CD4-positive, alpha-beta T cell treated with Interleukin-4 for 4 hours (primary cell): ENCODE data around the gene OSTF1.

Experiments used
- DNase-seq: peaks from one replicate; pipeline ENCODE4 v3.0.0-alpha.2; 2020

OSTF1 gene

DNA sequence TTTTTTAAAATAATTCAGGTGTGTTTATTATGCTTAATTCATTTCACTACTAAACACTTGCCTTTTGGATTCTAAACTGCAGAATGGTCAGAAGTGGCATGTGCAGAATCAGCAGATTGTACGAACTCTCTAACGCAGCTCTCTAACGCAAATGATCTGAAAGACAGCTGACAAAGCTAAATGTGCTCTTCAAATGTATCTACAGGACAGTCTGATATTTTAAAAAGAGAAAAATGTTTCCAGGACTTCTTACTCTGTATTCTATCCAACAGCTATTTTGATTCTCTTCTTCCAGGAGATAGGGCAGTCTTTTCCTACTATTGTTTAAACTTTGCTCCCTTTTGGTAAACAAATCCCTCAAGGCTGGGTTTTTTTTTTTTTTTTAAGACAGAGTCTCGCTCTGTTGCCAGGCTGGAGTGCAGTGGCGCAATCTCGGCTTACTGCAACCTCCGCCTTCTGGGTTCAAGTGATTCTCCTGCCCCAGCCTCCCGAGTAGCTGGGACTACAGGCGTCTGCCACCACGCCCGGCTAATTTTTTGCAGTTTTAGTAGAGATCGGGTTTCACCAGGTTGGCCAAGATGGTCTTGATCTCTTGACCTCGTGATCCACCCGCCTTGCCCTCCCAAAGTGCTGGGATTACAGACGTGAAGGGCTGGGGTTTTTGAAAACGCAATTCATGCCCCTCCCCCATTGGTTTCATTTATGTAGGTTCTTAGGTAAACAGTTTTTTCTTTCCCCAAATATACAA lies 1.6 kb upstream of the OSTF1 start:
- DNase-seq, result no peak

DNA sequence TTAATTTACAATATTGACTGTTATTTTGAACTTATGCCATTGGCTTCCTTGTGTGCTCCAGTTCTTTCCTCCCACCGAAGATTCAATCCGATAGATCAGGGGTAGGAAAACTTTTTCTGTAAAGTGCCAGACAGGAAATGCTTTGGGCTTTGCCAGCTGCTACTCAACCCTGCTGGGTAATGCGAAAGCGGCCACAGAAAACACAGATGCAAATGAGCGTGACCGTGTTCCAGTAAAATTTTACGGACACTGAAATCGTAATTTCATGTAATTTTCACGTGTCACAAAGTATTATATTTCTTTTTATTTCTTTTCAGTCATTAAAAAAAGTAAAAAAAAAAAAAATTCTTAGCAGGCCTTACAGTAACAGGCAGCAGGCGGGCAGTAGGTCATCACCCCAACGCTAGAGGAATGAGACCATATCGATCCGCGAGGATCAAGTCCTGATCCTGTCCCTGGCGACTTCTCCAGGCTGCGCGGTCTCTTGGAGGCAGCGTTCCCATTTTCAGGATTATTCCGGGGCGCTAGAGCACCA lies 958 bp upstream of the OSTF1 start:
- DNase-seq, result peak; percentile 49

- peak; percentile 25 for DNase-seq
Measured at GRCh38 chr9:75088646-75089372, 495 bp downstream of the OSTF1 start.

DNA sequence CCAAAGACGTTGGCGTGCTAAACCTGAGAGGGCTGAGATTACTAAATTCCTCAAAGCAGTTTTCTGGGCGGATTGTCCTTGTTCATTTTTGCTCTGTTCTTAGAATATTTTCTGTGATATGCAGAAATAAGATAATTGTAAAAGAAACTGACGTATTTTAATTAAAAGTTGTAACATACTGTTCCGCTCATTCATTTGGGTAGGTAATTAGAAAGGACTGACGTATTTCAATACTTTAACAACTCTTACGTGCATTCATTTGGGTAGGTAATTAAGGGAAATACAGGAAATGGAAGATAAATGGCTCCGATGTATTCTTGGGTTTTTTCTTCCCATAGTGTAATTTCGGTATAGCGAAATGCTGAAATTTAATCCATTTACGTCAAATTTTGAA lies 1.1 kb downstream of the OSTF1 start:
- no peak for DNase-seq

GRCh38 chr9:75090579-75090978 lies 2.3 kb downstream of the OSTF1 start:
- DNase-seq, result no peak

DNA sequence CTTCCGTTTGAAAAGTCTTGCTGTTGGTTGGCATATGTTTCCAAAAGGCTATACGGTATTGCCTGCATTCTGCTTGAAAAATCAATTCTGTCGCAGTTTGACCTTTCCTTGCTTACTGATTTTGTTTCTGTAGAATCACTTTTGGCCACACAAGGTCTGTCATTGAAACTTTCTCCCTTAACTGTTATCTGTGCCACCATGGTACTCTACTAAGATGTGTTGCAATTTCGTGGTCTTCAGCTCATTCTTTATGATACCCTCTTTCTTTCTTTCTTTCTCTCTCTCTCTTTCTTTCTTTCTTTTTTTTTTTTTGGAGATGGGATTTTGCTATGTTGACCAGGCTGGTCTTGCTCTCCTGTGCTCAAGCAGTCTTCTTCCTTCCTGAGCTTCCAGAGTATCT lies 4.5 kb downstream of the OSTF1 start:
- DNase-seq, result no peak

DNA sequence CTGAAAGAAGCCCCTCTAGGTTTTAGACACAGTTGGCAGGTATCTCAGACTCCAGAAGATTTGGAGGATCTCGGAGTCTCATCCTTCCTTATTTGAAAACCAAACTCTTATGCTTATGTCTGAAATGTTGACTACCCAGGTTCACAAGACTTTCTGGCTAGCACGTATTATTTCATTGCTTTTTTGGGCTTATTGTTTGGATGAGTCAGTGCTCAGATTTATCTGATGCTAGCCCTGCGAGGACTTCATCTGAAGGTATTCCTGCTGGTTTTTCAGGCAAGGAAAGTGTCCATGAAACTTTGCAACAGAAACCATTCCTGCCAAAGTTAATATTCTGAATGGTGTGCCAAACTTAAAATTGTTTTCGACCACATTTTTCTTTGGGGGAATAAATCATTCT lies 8.5 kb downstream of the OSTF1 start:
- DNase-seq, result no peak

GRCh38 chr9:75101004-75101588 lies 12.8 kb downstream of the OSTF1 start:
- no peak for DNase-seq

DNA sequence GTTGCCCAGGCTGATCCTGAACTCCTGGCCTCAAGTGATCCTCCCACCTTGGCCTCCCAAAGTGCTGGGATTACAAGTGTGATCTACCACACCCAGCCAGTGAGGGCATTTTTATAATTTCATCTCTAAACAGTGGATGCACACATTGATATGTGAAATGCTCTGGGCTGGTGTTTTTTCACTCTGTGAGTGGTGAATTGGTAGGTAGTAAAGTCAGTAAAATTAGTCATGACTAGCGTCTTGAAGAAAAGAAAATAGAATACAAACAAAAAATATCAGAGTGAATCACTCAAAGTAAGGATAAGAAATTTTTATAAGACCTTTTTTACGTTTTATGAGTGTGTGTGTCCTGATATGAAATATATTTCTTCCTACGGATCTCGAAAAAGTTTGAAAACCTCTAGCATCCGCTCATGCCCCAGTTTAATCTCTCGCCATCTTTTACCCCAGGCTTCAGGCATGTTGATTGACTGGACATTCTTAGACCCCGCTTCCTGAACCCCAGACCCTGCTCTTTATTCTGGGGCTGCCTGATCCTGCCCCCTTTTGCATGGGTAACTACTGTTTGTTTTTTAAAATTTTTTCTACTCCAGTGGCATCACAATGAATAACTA lies 14.0 kb downstream of the OSTF1 start:
- no peak for DNase-seq

- no peak for DNase-seq
Measured at GRCh38 chr9:75104607-75105006, 16.3 kb downstream of the OSTF1 start.

- DNase-seq, result no peak
Measured at GRCh38 chr9:75105019-75105540, 16.8 kb downstream of the OSTF1 start.

GRCh38 chr9:75105841-75106240 lies 17.5 kb downstream of the OSTF1 start:
- DNase-seq, result no peak

- DNase-seq, result no peak
Measured at GRCh38 chr9:75106857-75107256, 18.5 kb downstream of the OSTF1 start.

DNA sequence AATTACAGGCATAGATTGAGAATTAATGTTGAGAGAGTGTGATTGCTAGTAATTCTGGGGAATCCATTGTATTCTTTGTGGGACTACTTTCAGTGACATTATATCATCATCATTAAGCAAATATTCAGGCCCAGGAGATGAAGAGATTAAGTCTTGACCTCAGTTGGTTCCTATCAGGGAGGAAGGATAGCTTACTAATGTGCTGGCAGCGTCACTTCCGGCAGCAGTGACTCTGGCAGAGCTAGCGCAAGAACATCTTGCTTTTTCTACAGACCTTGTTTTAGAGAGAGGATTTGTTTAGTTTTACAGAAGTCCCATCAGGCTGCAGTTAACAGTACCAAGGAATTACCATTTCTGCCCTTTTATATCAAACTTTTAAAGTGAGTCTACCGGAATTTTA lies 20.3 kb downstream of the OSTF1 start:
- DNase-seq, result peak; percentile 28

DNA sequence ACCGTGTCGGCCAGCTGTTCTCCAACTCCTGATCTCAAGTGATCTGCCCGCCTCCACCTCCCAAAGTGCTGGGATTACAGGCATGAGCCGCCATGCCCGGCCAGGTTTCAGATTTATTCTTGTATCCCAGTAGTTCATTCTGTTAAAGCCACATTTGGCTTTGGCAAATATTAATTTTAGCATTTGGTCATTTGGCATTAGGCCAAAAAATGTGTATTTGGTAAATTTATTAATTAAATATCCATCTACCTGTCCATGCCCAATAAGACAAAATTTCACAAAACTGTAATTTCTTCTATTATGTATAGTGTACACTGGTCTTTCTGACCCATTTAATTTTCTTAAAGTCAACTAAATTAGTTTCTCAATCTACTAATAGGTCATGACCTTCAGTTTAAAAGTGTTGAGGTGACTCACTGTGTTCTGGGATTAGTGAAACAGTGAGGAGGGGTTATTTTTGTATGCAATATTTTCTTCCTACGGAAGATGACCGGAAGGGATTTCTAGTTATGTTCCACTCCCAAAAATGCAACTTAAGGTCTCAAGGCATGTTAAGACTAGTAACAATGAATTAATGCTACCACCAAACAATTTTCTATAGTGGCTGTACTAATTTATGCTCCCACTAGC lies 21.0 kb downstream of the OSTF1 start:
- DNase-seq, result no peak

GRCh38 chr9:75111019-75111622 lies 22.8 kb downstream of the OSTF1 start:
- no peak for DNase-seq

- no peak for DNase-seq
Measured at GRCh38 chr9:75112789-75113188, 24.5 kb downstream of the OSTF1 start.

- DNase-seq, result no peak
Measured at GRCh38 chr9:75116306-75116705, 28.0 kb downstream of the OSTF1 start.

GRCh38 chr9:75117564-75117963 lies 29.2 kb downstream of the OSTF1 start:
- peak; percentile 35 for DNase-seq

GRCh38 chr9:75120686-75121085 lies 32.4 kb downstream of the OSTF1 start:
- DNase-seq, result no peak

DNA sequence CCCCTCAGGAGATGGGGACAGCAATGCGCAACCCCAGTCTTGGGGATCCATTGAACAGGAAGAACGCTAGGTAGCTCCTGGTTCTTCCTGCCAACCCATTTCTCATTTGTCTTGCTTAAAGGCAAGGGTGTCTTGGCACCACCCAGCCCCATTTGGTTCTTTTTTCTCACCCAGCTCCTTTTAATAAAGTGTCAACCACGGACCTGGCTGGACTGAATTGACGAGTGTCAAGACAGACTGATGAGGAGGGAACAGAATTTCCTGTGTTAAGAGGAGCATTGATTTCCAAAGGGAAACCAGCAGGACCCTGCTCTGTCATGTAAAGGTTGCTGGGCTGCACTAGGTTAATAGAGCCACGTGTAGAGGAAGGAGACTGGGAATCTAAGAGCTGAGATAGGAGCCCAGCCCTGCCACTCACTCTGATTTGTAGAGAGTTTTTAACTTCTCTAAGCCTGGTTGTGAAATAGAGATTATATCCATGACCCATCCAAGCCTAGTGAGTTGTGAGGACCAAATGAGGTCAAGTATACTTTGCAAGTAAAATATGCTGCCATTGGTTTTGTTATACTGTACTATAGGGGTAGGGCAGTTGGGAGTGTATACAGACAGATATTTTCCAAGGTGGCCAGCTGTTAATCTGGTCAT lies 33.7 kb downstream of the OSTF1 start:
- DNase-seq, result no peak

DNA sequence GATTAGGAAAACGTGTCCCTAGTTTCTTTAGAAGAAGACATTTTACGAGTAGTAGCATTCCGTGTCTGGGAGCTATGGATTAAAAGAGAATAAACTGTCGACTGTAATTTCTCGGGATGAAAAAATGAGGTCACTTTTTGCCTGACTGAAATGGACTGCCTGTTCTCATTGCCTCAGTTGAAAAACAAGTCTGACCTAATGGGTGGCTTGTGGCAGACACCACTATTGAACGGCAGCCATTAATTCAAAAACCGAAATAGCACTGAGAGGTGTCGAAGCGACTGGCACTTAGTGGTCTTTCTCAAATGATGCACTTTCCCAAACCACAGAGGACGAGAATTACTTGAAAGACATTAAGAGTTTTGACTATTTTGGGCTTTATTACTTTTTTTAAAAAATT lies 35.4 kb downstream of the OSTF1 start:
- no peak for DNase-seq
